ENCODE results near the gene LYZL6. TPM values are rescaled to one million over a fixed set of nuclear protein-coding genes. Genes with fewer than 3 reads are reported as not detected.

LYZL6 gene
- total RNA-seq, 1 experiment from 2014 or later = not detected

DNA sequence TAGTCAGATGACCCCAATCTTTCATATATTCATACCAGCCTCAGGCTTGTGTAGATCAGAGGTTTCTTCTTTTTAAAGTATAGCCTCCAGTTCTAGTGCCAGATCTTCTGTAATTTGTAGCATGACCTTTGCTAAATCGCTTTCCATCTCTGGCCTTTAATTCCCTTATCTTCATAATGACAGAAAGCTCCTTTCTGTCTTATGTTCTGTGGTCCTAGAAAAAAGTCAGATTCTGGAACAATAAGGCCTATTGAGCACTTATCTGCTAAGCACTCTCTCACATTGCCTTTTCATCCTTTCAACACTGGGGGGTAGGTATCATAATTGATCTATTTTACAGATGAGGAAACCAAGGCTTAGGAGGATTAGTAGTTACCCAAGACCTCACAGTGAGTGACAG is 28.6 kb upstream of the LYZL6 start:
- ATAC-seq (no peak), DNase-seq (ENCODE audit: low read depth, low spot score) (no peak)
- H3K4me3 ChIP-seq (replicated peaks in 1 of 2; ENCODE audit: low read depth in 1 of 2, low read length in 2 of 2) = no peak overlapping the region
- BruUV-seq (replicated peaks) = no TSS peak
- H3K4me2 ChIP-seq (ENCODE audit: low read length) = no peak overlapping the region
- intact Hi-C loops (cut with micrococcal nuclease) = no loop called here
- no peaks in the 10 kb centered on the region for H3K27me3 ChIP-seq (ENCODE audit: insufficient read depth, low read length)
- POLR2A ChIA-PET = no interaction called here
- H3K4me1 ChIP-seq (ENCODE audit: control insufficient read depth in 1 of 2, insufficient read depth in 2 of 2, low read length in 2 of 2) = peaks cover 0 to 3% of the 10 kb centered on the region in 2 experiments; a peak in 1 of 4 replicates
- TF ChIP-seq YY1 (IDR thresholded peaks at IDR 0.05; ENCODE audit: extremely low read depth, insufficient replicate concordance, low read depth, low read length) (no peak), ZBTB33 (IDR thresholded peaks at IDR 0.05; ENCODE audit: extremely low read depth, insufficient replicate concordance, low read length) (no peak), ELF1 (IDR thresholded peaks at IDR 0.05; ENCODE audit: borderline replicate concordance, low read depth) (no peak), TCF7L2 (IDR thresholded peaks at IDR 0.05; ENCODE audit: borderline replicate concordance, extremely low read depth, insufficient read depth, insufficient read length) (no peak), EZH2 (IDR thresholded peaks at IDR 0.05) (no peak), CBX3 (IDR thresholded peaks at IDR 0.05; ENCODE audit: low read depth) (no peak), SRF (IDR thresholded peaks at IDR 0.05; ENCODE audit: low read depth) (no peak), FOSL1 (IDR thresholded peaks at IDR 0.05; ENCODE audit: low read depth) (no peak)
- TF ChIP-seq, protein P1, sequence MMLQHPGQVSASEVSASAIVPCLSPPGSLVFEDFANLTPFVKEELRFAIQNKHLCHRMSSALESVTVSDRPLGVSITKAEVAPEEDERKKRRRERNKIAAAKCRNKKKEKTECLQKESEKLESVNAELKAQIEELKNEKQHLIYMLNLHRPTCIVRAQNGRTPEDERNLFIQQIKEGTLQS (IDR thresholded peaks at IDR 0.05) = no peak
- CTCF ChIA-PET = interaction anchor here (1.2 to 5.3 kb wide), 3 partner anchors 100 to 179 kb away, joined by 3 to 137 read pairs (median 5); no protein-coding TSS in a partner anchor
- H3K9me2 ChIP-seq (ENCODE audit: insufficient read depth) = no peaks in the 10 kb centered on the region
- H3K9me3 ChIP-seq (ENCODE audit: control insufficient read depth in 1 of 2, insufficient read depth in 1 of 2, low read depth in 1 of 2, low read length in 2 of 2) = no peaks in the 10 kb centered on the region
- H4K20me1 ChIP-seq (ENCODE audit: insufficient read depth) = no peaks in the 10 kb centered on the region
- H3K9ac ChIP-seq (ENCODE audit: low read length) = no peak overlapping the region
- RAD21 ChIA-PET (ENCODE audit: low non-redundant PET in 1 of 2, low total read pairs in 2 of 2, uncharacterized antibody in 2 of 2, unreplicated experiment in 2 of 2) = interaction anchor here in 1 of 2 experiments (1.6 kb wide), 1 partner anchor 177 kb away, joined by 5 read pairs; no protein-coding TSS in a partner anchor
- no peaks in the 10 kb centered on the region for H3K79me2 ChIP-seq (ENCODE audit: insufficient read depth, low read length)
- H3K36me3 ChIP-seq (ENCODE audit: control insufficient read depth in 1 of 2, insufficient read depth in 2 of 2, low read length in 2 of 2) = no peaks in the 10 kb centered on the region
- no peak overlapping the region for H2AFZ ChIP-seq (ENCODE audit: low read depth, low read length, poor library complexity, severe bottlenecking)
- H3K27ac ChIP-seq (ENCODE audit: low read depth, low read length) = no peak overlapping the region
